ENCODE results near the gene PEAK3.

PEAK3 gene

GRCh38 chr19:2235381-2236063, 46.5 kb downstream of the PEAK3 start:
- DNase-seq: peak; percentile 38

GRCh38 chr19:2234996-2235380, 47.0 kb downstream of the PEAK3 start:
- DNase-seq: no peak

- no peak for DNase-seq
Observed at GRCh38 chr19:2233601-2234280, 48.2 kb downstream of the PEAK3 start.

GRCh38 chr19:2232286-2233151, 49.5 kb downstream of the PEAK3 start:
- DNase-seq: no peak

- peak; percentile 32 for DNase-seq
Observed at GRCh38 chr19:2231621-2232221, 50.3 kb downstream of the PEAK3 start.

GRCh38 chr19:2230807-2231533, 51.0 kb downstream of the PEAK3 start:
- DNase-seq: no peak

- no peak for DNase-seq
Observed at GRCh38 chr19:2230033-2230531, 51.9 kb downstream of the PEAK3 start.

- no peak for DNase-seq
Observed at GRCh38 chr19:2229103-2230032, 52.6 kb downstream of the PEAK3 start.

GRCh38 chr19:2228157-2229030, 53.6 kb downstream of the PEAK3 start:
- DNase-seq: no peak

- no peak for DNase-seq
Observed at GRCh38 chr19:2227415-2228156, 54.4 kb downstream of the PEAK3 start.

GRCh38 chr19:2226840-2227360, 55.1 kb downstream of the PEAK3 start:
- DNase-seq: no peak

- DNase-seq: no peak
Observed at GRCh38 chr19:2226051-2226839, 55.7 kb downstream of the PEAK3 start.

- no peak for DNase-seq
Observed at GRCh38 chr19:2225415-2226050, 56.4 kb downstream of the PEAK3 start.

GRCh38 chr19:2224754-2225349, 57.1 kb downstream of the PEAK3 start:
- DNase-seq: no peak

Data from stimulated activated CD4-positive, alpha-beta T cell treated with anti-CD3 and anti-CD28 coated beads, Interleukin-15, amount 100 ng/mL, for 24 hours (primary cell).